Mucosa of descending colon (tissue), 3 donors: ENCODE data around the gene CADPS. TPM values are rescaled to one million over a fixed set of nuclear protein-coding genes. Genes with fewer than 3 reads are reported as not detected.

ENCODE experiments used
- ATAC-seq: fragments of 200-7000 bp; cut with Tn5 transposase; one replicate; pipeline ENCODE4 v1.9.1; 2020; ENCODE audit warnings: mild to moderate bottlenecking, moderate library complexity
- DNase-seq, 3 donors: peaks; one replicate each; pipeline ENCODE4 v3.0.0-alpha.2; 2020
- H3K36me3 ChIP-seq: fragments of 200-600 bp; one replicate; pipeline ENCODE4 v1.8.0; 2021; ENCODE audit warnings: low read depth, mild to moderate bottlenecking
- H3K4me1 ChIP-seq: fragments of 200-600 bp; one replicate; pipeline ENCODE4 v1.8.0; 2021; ENCODE audit warnings: low read depth, mild to moderate bottlenecking
- H3K4me3 ChIP-seq: fragments of 200-600 bp; one replicate; pipeline ENCODE4 v1.8.0; 2021; ENCODE audit warnings: mild to moderate bottlenecking
- H3K9me3 ChIP-seq: fragments of 200-600 bp; one replicate; pipeline ENCODE4 v1.8.0; 2021; ENCODE audit warnings: mild to moderate bottlenecking
- intact Hi-C, 2 donors: fragments of 100-400 bp; cut with DNase I in 1 of 2; cut with micrococcal nuclease in 1 of 2; formaldehyde crosslinking; loops; one replicate each; pipeline versions ENCODE4 v1.11.0 to v1.11.1; 2022; cut with DNase I, micrococcal nuclease
- total RNA-seq, 3 donors: library from RNA; stranded (reverse); fragmentation: NEBNext Ultra II Directional in 2 of 3; extraction: Animal tissue kit (Norgen Biotek cat#: 25700) in 2 of 3; gene quantifications; one replicate each; pipeline versions ENCODE4 v1.2.1 to v1.2.4, GENCODE V29; 2021 to 2023
- TF ChIP-seq, protein P1 (sequence below): fragments of 200-600 bp; IDR thresholded peaks from one replicate; pipeline ENCODE4 v1.8.0; 2022; ENCODE audit warnings: antibody characterized with exemption, mild to moderate bottlenecking
- donor health status: DM: no; HTN: no; CAD: no; lungs with moderate emphysema.
- donor health status: DM: no; HTN: no; CAD: no.
- donor health status: DM: no; HTN: yes; CAD: no.

Gene CADPS
- total RNA-seq, 3 donors from 2014 or later: 3.7 to 6.2 (median 6.1) TPM

DNA sequence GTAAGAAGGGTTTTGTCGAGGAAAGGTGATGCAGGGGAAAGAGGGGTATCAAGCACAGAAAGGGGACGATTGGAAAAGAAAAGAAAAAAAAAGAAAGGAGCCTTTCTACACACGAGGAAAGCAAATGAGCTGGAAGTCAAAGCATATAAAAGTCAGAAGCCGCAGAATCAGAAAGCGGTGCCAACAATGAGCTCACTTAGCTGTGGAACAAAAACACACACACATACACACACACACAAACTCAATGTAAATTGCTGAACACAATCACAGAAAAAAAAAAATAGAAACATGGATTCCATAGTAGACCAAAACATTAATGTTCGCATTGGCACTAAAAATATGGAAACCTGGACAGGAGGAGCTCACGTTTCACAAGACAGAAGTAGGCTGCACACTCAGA lies 438.4 kb downstream of the CADPS start:
- ATAC-seq (no peak), DNase-seq (no peak)
- no peaks in the 10 kb centered on the region for H3K9me3 ChIP-seq
- intact Hi-C loops: no loop called here
- no peaks in the 10 kb centered on the region for H3K36me3 ChIP-seq
- no peaks in the 10 kb centered on the region for H3K4me1 ChIP-seq
- TF ChIP-seq, protein P1, sequence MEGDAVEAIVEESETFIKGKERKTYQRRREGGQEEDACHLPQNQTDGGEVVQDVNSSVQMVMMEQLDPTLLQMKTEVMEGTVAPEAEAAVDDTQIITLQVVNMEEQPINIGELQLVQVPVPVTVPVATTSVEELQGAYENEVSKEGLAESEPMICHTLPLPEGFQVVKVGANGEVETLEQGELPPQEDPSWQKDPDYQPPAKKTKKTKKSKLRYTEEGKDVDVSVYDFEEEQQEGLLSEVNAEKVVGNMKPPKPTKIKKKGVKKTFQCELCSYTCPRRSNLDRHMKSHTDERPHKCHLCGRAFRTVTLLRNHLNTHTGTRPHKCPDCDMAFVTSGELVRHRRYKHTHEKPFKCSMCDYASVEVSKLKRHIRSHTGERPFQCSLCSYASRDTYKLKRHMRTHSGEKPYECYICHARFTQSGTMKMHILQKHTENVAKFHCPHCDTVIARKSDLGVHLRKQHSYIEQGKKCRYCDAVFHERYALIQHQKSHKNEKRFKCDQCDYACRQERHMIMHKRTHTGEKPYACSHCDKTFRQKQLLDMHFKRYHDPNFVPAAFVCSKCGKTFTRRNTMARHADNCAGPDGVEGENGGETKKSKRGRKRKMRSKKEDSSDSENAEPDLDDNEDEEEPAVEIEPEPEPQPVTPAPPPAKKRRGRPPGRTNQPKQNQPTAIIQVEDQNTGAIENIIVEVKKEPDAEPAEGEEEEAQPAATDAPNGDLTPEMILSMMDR: no peak
- H3K4me3 ChIP-seq: no peak overlapping the region

DNA sequence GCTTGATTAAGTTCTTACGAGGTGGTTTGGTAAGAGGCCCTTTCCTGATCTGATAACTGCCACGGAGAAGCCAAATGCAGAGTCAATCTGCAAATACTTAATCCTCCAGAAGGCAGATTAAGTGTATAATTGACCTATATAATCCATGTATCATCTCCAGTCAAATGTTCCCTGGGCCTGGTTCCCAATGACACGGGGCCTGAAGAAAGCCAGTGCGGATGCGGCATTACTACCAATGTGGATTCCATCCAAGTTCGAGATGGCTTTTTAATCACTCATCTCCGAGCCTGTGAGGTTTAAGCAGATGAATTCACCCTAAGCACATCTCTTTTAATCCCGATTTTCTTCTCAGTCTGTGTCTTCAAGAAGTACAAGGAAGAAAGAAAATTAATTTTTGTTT lies 441.8 kb downstream of the CADPS start:
- no peak for ATAC-seq
- Histone ChIP-seq H3K9me3 (no peaks in the 10 kb centered on the region), H3K4me3 (no peak overlapping the region), H3K36me3 (no peaks in the 10 kb centered on the region), H3K4me1 (no peaks in the 10 kb centered on the region)
- TF ChIP-seq, protein P1: no peak
- intact Hi-C loops: no loop called here
- DNase-seq: no peak

- intact Hi-C loops: no loop called here
- H3K9me3 ChIP-seq: no peaks in the 10 kb centered on the region
- no peak for DNase-seq
Measured at GRCh38 chr3:62421207-62421606, 454.0 kb downstream of the CADPS start.

DNA sequence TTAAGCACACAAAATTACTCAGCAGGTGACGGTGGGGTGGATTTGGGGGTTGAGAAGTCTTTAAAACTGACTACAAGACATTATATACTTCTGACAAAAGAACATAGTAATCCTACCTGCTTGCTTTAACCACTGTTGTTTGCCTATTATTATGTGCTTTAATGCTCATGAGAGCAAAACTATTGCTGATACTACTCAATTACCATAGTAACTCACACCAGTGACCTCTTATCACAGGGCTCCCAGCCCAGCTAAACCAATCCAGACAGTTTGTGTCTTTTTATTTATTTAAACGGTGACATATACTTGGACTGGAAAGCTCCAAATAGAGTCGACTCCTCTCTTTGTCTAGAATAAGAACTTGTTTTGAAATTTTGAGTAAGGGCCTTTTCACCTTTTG lies 459.1 kb downstream of the CADPS start:
- no peaks in the 10 kb centered on the region for H3K9me3 ChIP-seq
- TF ChIP-seq, protein P1: no peak
- no peaks in the 10 kb centered on the region for H3K36me3 ChIP-seq
- no peaks in the 10 kb centered on the region for H3K4me1 ChIP-seq
- intact Hi-C loops: no loop called here
- no peak overlapping the region for H3K4me3 ChIP-seq
- DNase-seq (no peak), ATAC-seq (no peak)

More at GRCh38 chr3:62421207-62421606, 454.0 kb downstream of the CADPS start:
- TF ChIP-seq, protein P1: no peak
- no peaks in the 10 kb centered on the region for H3K4me1 ChIP-seq
- ATAC-seq: no peak
- H3K36me3 ChIP-seq: no peaks in the 10 kb centered on the region
- no peak overlapping the region for H3K4me3 ChIP-seq

GRCh38 chr3:62415312-62415801 lies 459.9 kb downstream of the CADPS start:
- intact Hi-C loops: no loop called here
- Histone ChIP-seq H3K9me3 (no peaks in the 10 kb centered on the region), H3K36me3 (no peaks in the 10 kb centered on the region), H3K4me1 (no peaks in the 10 kb centered on the region), H3K4me3 (no peak overlapping the region)
- TF ChIP-seq, protein P1: no peak
- ATAC-seq: no peak
- no peak for DNase-seq

DNA sequence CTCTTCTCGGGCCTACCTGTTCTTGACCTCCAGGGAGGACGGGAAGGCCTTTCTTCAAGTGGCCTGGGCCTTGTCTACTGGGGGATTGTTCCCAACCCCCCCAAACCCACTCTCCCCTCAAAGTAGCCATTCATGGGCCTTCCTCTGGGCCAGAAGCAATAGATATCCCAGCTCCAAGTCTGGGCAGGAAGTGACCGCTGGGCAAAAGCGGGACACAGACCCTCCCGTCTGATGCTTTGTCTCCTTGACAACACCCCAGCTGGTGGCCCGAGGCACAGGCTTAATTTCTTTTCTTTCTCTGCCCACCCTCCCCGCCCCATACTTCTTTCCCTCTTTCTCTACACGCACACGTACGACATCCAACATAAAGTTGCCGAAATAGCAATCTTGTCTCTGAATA lies 460.4 kb downstream of the CADPS start:
- Histone ChIP-seq H3K36me3 (no peaks in the 10 kb centered on the region), H3K4me1 (no peaks in the 10 kb centered on the region), H3K4me3 (no peak overlapping the region), H3K9me3 (no peaks in the 10 kb centered on the region)
- no peak for DNase-seq
- intact Hi-C loops: no loop called here
- no peak for ATAC-seq
- TF ChIP-seq, protein P1: no peak
